Activated T-helper 1 cell treated with anti-CD3 and anti-CD28 coated beads, Interleukin-12 subunit alpha, Interleukin-12 subunit beta, Interleukin-2, Interleukin-4 antibody, amounts not matched to agents 30 ng/mL and 10 ng/mL and 1 ng/mL, durations not matched to agents 14 hours and 24 hours and 36 hours (primary cell): ENCODE measurements around the gene CHCHD5. TPM values are rescaled to one million over a fixed set of nuclear protein-coding genes. Genes with fewer than 3 reads are reported as not detected.
A peak's percentile ranks its signal among the peaks of the same experiment; 100 is the strongest.

Source experiments
- DNase-seq: peaks from one replicate; pipeline ENCODE4 v3.0.0; 2021; ENCODE audit warnings: low spot score
- H3K27ac Mint-ChIP-seq: one replicate; pipeline ENCODE4 v1.8.0; 2021; ENCODE audit warnings: mild to moderate bottlenecking, mixed read lengths
- H3K27me3 Mint-ChIP-seq: one replicate; pipeline ENCODE4 v1.8.0; 2022; ENCODE audit warnings: mild to moderate bottlenecking, moderate library complexity, mixed read lengths; ENCODE audit not compliant: insufficient read depth
- H3K36me3 Mint-ChIP-seq: one replicate; pipeline ENCODE4 v1.8.0; 2021; ENCODE audit warnings: low read depth, mixed read lengths
- H3K4me1 Mint-ChIP-seq: one replicate; pipeline ENCODE4 v1.8.0; 2021; ENCODE audit warnings: low read depth, mixed read lengths
- H3K4me3 Mint-ChIP-seq: one replicate; pipeline ENCODE4 v1.8.0; 2021; ENCODE audit warnings: mild to moderate bottlenecking, moderate library complexity, mixed read lengths
- H3K9me3 Mint-ChIP-seq: one replicate; pipeline ENCODE4 v1.8.0; 2021; ENCODE audit warnings: mixed read lengths
- intact Hi-C: fragments of 100-400 bp; cut with micrococcal nuclease; formaldehyde crosslinking; loops from one replicate; pipeline ENCODE4 v1.15.1; 2024
- total RNA-seq: library from RNA; stranded (reverse); gene quantifications from 2 replicates; pipeline ENCODE4 v1.2.3, GENCODE V29; 2022

CHCHD5 gene
- total RNA-seq, 1 donor from 2014 or later: 31.3 TPM

DNA sequence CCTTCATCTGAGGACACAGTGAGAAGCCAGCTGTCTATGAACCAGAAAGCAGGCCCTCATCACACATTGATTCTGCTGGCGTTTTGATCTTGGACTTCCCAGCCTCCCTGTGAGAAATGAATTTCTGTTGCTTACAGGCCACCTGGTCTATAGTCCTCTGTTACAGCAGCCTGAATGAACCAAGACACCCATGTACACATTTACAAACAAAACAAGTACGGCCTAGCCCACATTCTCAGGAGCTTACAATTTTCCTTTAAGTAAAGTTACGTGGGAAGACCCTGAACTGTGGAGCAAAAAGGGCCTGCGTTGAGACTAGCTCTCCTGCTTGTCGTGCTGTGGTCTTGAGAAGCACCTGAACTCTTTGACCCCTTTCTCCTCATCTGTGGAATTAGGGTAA is 49.3 kb downstream of the CHCHD5 start:
- Mint-ChIP-seq H3K9me3 (no peaks in the 10 kb centered on the region), H3K27ac (no peak overlapping the region), H3K4me3 (peak overlapping the region; percentile 19), H3K4me1 (peaks cover 79% of the 10 kb centered on the region), H3K36me3 (peaks cover 9% of the 10 kb centered on the region), H3K27me3 (peaks cover 4% of the 10 kb centered on the region)
- DNase-seq: no peak
- intact Hi-C loops: no loop called here

- Mint-ChIP-seq H3K4me1 (peaks cover 73% of the 10 kb centered on the region), H3K9me3 (no peaks in the 10 kb centered on the region), H3K27me3 (peaks cover 4% of the 10 kb centered on the region), H3K36me3 (peaks cover 9% of the 10 kb centered on the region), H3K27ac (peak overlapping the region; percentile 41), H3K4me3 (peak overlapping the region; percentile 44)
- intact Hi-C loops: no loop called here
- no peak for DNase-seq
Observed at GRCh38 chr2:112634153-112634873, 49.9 kb downstream of the CHCHD5 start.

DNA sequence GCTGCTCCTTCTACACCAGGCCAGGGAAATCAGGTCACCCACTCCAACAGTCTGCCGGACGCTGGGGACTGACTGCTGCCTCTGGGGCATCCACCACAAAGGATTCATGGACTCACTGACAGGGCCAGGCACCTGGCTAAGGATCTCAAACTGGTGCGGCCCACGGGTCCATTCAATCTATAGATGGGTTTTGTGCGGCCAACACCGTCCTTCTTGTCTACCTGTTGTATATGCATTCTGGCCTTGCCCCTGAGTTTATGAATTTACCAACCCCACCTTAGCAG is 50.4 kb downstream of the CHCHD5 start:
- Mint-ChIP-seq H3K36me3 (peaks cover 9% of the 10 kb centered on the region), H3K27ac (no peak overlapping the region), H3K27me3 (peaks cover 4% of the 10 kb centered on the region), H3K4me1 (peaks cover 70% of the 10 kb centered on the region), H3K4me3 (peak overlapping the region; percentile 44), H3K9me3 (no peaks in the 10 kb centered on the region)
- DNase-seq: no peak
- intact Hi-C loops: no loop called here

GRCh38 chr2:112636605-112637288 is 52.3 kb downstream of the CHCHD5 start:
- Mint-ChIP-seq H3K27me3 (peaks cover 5% of the 10 kb centered on the region), H3K36me3 (peaks cover 16% of the 10 kb centered on the region), H3K27ac (no peak overlapping the region), H3K4me1 (peaks cover 70% of the 10 kb centered on the region), H3K9me3 (no peaks in the 10 kb centered on the region), H3K4me3 (no peak overlapping the region)
- DNase-seq: no peak
- intact Hi-C loops: no loop called here

- Mint-ChIP-seq H3K4me1 (peaks cover 67% of the 10 kb centered on the region), H3K27ac (no peak overlapping the region), H3K4me3 (no peak overlapping the region), H3K27me3 (peaks cover 5% of the 10 kb centered on the region), H3K36me3 (peaks cover 17% of the 10 kb centered on the region), H3K9me3 (no peaks in the 10 kb centered on the region)
- intact Hi-C loops: no loop called here
- no peak for DNase-seq
Observed at GRCh38 chr2:112637289-112637660, 52.9 kb downstream of the CHCHD5 start.

Other genes with a start within 250 kb of the CHCHD5 start
- gene RGPD8, start 151.0 kb upstream of the CHCHD5 start, total RNA-seq: 15.8 and 16.5 TPM in 2 replicates
- 45.2 and 49.0 TPM in 2 replicates for gene TTL, start 102.5 kb upstream of the CHCHD5 start, total RNA-seq
- gene POLR1B, start 42.1 kb upstream of the CHCHD5 start, total RNA-seq: 75.6 and 78.4 TPM in 2 replicates
- gene SLC20A1, start 61.3 kb downstream of the CHCHD5 start, total RNA-seq: 164 and 172 TPM in 2 replicates
- gene NT5DC4, start 136.4 kb downstream of the CHCHD5 start, total RNA-seq: not detected in 2 replicates
- gene CKAP2L, start 180.0 kb downstream of the CHCHD5 start, total RNA-seq: 20.9 and 21.2 TPM in 2 replicates
- gene IL1A, start 199.9 kb downstream of the CHCHD5 start, total RNA-seq: 7.5 and 7.8 TPM in 2 replicates